WERI-Rb-1 (cell line): ENCODE data around the gene KCNK4.

Experiments used
- DNase-seq: peaks from one replicate; pipeline ENCODE4 v3.0.0-alpha.2; 2020
- H3K27ac ChIP-seq: fragments of 250-450 bp; sonication (Bioruptor Pico); 2 replicates; pipeline ENCODE4 v1.5.1; 2020; ENCODE audit warnings: mild to moderate bottlenecking, moderate library complexity
- H3K27me3 ChIP-seq: fragments of 250-450 bp; sonication (Bioruptor Pico); 2 replicates; pipeline ENCODE4 v1.5.1; 2021; ENCODE audit warnings: mild to moderate bottlenecking, low read depth, moderate library complexity; ENCODE audit not compliant: insufficient read depth, severe bottlenecking
- H3K36me3 ChIP-seq: fragments of 250-450 bp; sonication (Bioruptor Pico); 2 replicates; pipeline ENCODE4 v1.5.1; 2020; ENCODE audit warnings: mild to moderate bottlenecking, moderate library complexity
- H3K4me3 ChIP-seq: 2 replicates; pipeline ENCODE4 v1.5.1; 2011; ENCODE audit warnings: low read depth, mild to moderate bottlenecking, control low read depth, low read length
- H3K9me3 ChIP-seq: fragments of 250-450 bp; sonication (Bioruptor Pico); 2 replicates; pipeline ENCODE4 v1.5.1; 2021; ENCODE audit warnings: mild to moderate bottlenecking, moderate library complexity; ENCODE audit not compliant: severe bottlenecking
- TF ChIP-seq, protein P1 (sequence below): IDR thresholded peaks from 2 replicates; pipeline ENCODE4 v1.5.1; 2011; ENCODE audit warnings: low read depth, mild to moderate bottlenecking, control low read depth, inconsistent platforms, low read length

The KCNK4 gene

DNA sequence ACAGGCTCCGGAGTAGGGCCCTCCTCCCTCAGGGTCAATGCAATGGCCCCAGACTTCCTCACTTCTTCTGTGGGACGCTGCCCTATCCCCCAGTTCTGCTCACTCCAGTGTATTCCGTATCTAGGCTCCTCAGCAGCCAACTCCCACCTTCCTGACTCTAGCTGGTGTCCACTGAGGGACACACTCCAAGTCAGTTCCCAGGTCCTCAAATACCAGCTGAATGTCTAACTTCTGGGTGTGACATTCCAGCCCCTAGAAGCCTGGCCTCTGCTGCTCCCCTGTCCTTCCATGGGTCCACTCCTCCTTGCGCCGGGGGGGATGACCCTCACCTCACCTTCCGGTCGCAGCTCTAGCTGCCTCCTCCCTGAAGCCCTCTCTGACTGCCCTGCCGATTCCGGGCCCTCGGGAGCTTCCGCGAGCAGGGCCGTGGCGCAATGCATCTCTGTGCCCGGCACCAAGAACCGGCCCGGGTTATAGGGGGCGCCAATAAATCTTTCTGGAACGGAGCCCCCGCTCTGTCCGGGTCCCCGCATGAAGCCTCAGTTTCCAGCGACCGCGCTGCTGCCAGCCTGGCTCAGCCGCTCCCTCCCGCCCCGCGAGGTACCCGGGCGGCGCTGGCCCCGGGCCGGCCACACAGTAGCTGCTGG lies 22.1 kb upstream of the KCNK4 start:
- TF ChIP-seq, protein P1, sequence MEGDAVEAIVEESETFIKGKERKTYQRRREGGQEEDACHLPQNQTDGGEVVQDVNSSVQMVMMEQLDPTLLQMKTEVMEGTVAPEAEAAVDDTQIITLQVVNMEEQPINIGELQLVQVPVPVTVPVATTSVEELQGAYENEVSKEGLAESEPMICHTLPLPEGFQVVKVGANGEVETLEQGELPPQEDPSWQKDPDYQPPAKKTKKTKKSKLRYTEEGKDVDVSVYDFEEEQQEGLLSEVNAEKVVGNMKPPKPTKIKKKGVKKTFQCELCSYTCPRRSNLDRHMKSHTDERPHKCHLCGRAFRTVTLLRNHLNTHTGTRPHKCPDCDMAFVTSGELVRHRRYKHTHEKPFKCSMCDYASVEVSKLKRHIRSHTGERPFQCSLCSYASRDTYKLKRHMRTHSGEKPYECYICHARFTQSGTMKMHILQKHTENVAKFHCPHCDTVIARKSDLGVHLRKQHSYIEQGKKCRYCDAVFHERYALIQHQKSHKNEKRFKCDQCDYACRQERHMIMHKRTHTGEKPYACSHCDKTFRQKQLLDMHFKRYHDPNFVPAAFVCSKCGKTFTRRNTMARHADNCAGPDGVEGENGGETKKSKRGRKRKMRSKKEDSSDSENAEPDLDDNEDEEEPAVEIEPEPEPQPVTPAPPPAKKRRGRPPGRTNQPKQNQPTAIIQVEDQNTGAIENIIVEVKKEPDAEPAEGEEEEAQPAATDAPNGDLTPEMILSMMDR, result no peak
- H3K9me3 ChIP-seq, result no peaks in the 10 kb centered on the region
- peaks cover 33% of the 10 kb centered on the region for H3K36me3 ChIP-seq
- H3K27me3 ChIP-seq, result no peaks in the 10 kb centered on the region
- peak overlapping the region; percentile 82 for H3K4me3 ChIP-seq
- H3K27ac ChIP-seq, result peak overlapping the region; percentile 72
- peak; percentile 55 for DNase-seq

DNA sequence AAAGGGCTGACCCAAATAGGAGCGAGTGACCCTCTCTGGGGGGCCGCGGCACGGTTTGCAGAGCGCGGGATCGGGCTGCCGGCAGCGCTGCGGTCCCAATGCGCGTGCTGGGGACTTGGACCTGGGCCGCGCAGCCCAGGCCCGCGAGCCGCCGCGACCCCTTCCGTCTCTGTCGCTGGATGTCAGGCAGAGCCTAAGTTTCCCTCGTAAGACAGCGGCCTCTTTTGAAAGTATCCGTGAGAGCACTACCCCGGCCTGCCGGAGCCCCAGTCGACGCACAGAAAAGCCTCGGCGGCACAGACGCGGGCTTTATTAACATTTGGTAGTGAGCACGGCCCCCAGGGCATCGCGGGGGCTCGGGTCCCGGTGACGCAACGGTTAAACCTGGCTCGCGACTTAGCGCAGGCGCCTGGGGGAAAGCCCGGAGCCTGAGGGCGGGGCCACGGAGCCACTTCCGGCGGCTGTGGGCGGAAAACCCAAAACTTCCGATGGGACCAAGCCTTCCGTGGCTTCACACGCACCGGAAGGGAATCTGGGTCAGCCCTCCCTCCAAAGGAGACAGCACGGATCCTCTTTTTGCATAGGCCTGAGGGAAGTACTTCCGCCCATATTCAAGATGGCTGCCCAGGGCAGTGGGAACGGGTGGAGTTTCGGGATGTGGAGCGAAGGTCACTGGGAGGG lies 21.4 kb upstream of the KCNK4 start:
- TF ChIP-seq, protein P1, result no peak; the same call in 1 of the 2 replicates
- no peaks in the 10 kb centered on the region for H3K27me3 ChIP-seq
- H3K27ac ChIP-seq, result peak overlapping the region; percentile 79
- peaks cover 26% of the 10 kb centered on the region for H3K36me3 ChIP-seq
- H3K4me3 ChIP-seq, result peak overlapping the region; percentile 82
- no peaks in the 10 kb centered on the region for H3K9me3 ChIP-seq
- DNase-seq, result peak; percentile 98

DNA sequence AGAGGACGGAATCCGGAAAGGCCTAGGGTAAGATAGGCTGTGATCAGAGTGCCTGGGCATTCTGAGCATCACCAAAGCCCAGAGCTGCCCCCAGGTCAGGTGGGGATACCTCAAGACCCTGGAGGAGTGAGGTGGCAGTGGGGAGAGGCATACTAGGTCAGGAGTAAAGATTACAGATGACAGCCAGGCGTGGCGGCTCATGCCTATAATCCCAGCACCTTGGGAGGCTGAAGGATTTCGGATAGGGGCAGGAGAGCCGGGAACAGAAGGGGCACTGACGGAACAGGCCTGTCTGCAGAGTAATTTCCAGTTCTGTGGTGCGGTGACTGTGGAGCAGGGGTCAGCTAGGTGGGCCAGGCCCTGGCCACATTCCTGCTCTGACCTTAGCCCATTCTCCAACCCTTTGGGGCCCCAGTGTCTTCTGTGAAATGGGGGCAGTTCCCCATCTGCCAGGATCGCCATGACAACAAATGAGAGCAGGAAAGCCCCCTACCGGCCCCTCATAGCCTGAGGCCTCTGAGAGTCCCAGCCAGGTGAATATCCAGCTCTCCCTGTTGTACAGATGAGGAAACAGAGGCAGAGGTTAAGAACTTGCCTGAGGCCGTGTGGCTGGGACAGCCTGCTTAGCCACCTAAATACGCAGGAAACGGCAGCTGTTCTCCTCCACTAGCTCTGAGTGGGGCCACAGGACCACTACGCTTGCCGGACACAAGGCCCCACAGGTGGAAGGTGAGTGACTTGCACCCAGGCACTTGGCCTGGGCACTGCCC lies 15.9 kb upstream of the KCNK4 start:
- DNase-seq, result peak; percentile 72
- peak overlapping the region; percentile 30 for H3K27ac ChIP-seq
- no peak overlapping the region for H3K4me3 ChIP-seq
- H3K27me3 ChIP-seq, result no peaks in the 10 kb centered on the region
- TF ChIP-seq, protein P1, result no peak
- H3K9me3 ChIP-seq, result no peaks in the 10 kb centered on the region
- peaks cover 29% of the 10 kb centered on the region for H3K36me3 ChIP-seq

DNA sequence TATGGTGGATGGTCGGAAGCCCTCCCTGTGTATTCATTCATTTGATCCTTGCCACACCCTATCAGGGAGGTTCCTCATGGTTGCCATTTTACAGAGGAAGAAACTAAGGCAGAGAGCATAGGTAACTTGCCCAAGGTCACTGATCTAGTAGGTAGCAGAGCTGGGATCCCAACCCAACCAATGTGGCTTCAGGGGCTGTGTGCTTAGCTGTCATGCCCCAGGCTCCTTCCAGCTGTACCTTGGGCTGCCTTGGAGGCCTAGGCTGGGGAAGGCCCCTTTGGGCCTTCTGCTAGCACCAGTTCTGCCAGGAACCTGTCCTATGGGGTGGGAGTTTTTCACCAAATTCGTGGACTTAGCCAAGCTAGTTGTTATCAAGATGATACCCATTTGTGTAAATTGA lies 15.3 kb upstream of the KCNK4 start:
- no peak for DNase-seq
- Histone ChIP-seq H3K9me3 (no peaks in the 10 kb centered on the region), H3K27me3 (no peaks in the 10 kb centered on the region), H3K36me3 (peaks cover 32% of the 10 kb centered on the region), H3K27ac (peak overlapping the region; percentile 30), H3K4me3 (no peak overlapping the region)
- TF ChIP-seq, protein P1, result no peak

DNA sequence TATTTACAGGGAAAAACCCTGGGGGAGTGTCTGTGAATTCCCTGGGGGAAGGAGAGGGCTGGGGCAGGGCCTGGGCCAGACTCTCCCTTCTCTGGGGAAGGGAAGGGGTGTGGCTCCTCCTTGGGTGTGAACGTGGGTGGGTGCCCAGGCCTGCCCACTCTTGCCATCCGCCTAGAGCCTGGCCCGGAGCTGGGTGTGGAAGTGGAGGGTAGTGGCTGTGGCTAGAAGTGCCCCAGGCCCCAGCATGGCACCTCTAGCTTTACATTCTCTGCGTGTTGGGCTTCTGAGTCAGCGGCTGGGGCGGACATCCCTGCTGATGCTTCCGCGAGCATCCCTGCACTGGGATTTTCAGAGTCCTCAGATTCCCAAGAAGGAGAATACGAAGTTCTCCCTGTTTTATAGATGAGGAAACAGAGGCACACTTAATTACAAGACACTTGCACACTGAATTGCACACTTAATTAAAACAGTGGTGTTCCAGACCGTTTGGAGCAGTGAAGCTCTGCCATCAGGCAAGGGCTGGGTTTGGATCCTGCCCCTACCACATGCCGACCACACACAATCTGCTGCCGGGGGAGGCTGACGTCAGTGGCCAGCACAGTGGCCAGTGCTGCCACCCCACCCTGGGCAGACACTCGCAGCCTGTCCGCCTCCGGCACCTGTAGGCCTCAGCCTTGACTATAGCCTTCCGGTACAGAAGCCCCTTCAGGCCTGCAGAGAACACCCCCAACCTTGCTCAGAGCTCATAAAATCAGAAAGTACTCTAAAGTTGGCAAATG lies 14.3 kb upstream of the KCNK4 start:
- TF ChIP-seq, protein P1, result no peak
- Histone ChIP-seq H3K4me3 (no peak overlapping the region), H3K27me3 (no peaks in the 10 kb centered on the region), H3K9me3 (no peaks in the 10 kb centered on the region), H3K27ac (no peak overlapping the region), H3K36me3 (peaks cover 42% of the 10 kb centered on the region)
- DNase-seq, result no peak
